22Rv1 (cell line): ENCODE measurements around the gene CAMKMT.

ENCODE experiments used
- ZFX ChIP-seq: fragments of 450-650 bp; IDR thresholded peaks from 2 replicates; pipeline ENCODE4 v1.6.1; 2017; ENCODE audit warnings: antibody characterized with exemption, borderline replicate concordance
- TF ChIP-seq, protein P1 (sequence below): fragments of 450-650 bp; IDR thresholded peaks from 2 replicates; pipeline ENCODE4 v1.5.1; 2017; ENCODE audit warnings: mild to moderate bottlenecking

DNA sequence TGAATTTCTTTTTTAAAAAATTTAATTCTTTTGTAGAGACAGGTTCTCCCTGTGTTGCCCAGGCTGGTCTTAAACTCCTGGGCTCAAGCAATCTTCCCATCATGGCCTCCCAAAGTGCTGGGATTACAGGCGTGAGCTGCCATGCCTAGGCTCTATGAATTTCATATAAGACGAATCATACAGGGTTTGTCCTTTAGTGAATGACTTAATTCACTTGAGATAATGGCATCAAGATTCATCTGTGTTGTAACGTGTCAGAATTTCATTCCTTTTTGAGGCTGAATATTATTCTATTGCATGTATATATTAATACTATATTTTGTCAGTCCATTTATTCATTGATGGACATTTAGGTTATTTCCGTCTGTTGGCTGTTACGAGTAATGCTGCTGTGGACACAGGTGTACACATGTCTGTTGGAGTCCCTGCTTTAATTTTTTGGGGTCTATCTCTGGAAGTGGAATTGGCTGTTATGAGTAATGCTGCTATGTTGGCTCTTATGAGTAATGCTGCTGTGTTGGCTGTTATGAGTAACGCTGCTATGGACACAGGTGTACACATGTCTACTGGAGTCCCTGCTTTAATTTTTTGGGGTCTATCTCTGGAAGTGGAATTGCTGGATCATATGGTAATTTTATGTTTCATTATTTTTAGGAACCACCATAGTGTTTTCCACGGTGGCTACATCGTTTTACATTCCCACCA, 210.6 kb downstream of the CAMKMT start:
- TF ChIP-seq ZFX = no peak
- TF ChIP-seq, protein P1, sequence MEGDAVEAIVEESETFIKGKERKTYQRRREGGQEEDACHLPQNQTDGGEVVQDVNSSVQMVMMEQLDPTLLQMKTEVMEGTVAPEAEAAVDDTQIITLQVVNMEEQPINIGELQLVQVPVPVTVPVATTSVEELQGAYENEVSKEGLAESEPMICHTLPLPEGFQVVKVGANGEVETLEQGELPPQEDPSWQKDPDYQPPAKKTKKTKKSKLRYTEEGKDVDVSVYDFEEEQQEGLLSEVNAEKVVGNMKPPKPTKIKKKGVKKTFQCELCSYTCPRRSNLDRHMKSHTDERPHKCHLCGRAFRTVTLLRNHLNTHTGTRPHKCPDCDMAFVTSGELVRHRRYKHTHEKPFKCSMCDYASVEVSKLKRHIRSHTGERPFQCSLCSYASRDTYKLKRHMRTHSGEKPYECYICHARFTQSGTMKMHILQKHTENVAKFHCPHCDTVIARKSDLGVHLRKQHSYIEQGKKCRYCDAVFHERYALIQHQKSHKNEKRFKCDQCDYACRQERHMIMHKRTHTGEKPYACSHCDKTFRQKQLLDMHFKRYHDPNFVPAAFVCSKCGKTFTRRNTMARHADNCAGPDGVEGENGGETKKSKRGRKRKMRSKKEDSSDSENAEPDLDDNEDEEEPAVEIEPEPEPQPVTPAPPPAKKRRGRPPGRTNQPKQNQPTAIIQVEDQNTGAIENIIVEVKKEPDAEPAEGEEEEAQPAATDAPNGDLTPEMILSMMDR = no peak
